HepG2 (cell line): ENCODE measurements around the gene TOMM20. TPM values are rescaled to one million over a fixed set of nuclear protein-coding genes. Genes with fewer than 3 reads are reported as not detected.

Experiments used
- CBX1 ChIP-seq: IDR thresholded peaks from one replicate; pipeline ENCODE4 v1.6.1; 2016; ENCODE audit warnings: antibody characterized with exemption, low read depth
- DNMT3B ChIP-seq: conservative IDR thresholded peaks from 2 replicates; pipeline ENCODE4 v1.6.1; 2016; ENCODE audit warnings: missing biosample characterization, control low read depth
- HNRNPL ChIP-seq: fragments of 200-400 bp; formaldehyde crosslinking; IDR thresholded peaks from 2 replicates; pipeline ENCODE4 v1.6.1; 2017; ENCODE audit warnings: mild to moderate bottlenecking, low read depth, low read length
- HOMEZ ChIP-seq: IDR thresholded peaks from 2 replicates; pipeline ENCODE4 v1.6.1; 2016; ENCODE audit warnings: low read depth
- JUN ChIP-seq: sonication (generic); formaldehyde crosslinking; IDR thresholded peaks from 2 replicates; pipeline ENCODE4 v1.4.0; 2020; ENCODE audit warnings: mild to moderate bottlenecking, missing genetic modification reagents
- MYNN ChIP-seq: sonication (generic); formaldehyde crosslinking; IDR thresholded peaks from 2 replicates; pipeline ENCODE4 v1.4.0; 2020; ENCODE audit warnings: mild to moderate bottlenecking, low read depth, missing genetic modification reagents
- NFKBIZ ChIP-seq: IDR thresholded peaks from 2 replicates; pipeline ENCODE4 v1.6.1; 2018; ENCODE audit warnings: missing genetic modification reagents, missing compliant biosample characterization
- REPIN1 ChIP-seq: sonication (generic); formaldehyde crosslinking; IDR thresholded peaks from 2 replicates; pipeline ENCODE4 v1.8.0; 2022; ENCODE audit warnings: missing genetic modification reagents, low read depth, mild to moderate bottlenecking, borderline replicate concordance
- REST ChIP-seq, 2 experiments: IDR thresholded peaks; 2 replicates each; pipeline ENCODE4 v1.6.1; 2011 to 2012; ENCODE audit warnings: low read length in 2 of 2, borderline replicate concordance in 1 of 2, low read depth in 1 of 2, mild to moderate bottlenecking in 1 of 2, moderate library complexity in 1 of 2
- RFX5 ChIP-seq: IDR thresholded peaks from 2 replicates; pipeline ENCODE4 v1.6.1; 2011; ENCODE audit warnings: low read depth, low read length, improper control_type of control experiment
- SNAI1 ChIP-seq: sonication (generic); formaldehyde crosslinking; IDR thresholded peaks from 2 replicates; pipeline ENCODE4 v1.5.0; 2020; ENCODE audit warnings: mild to moderate bottlenecking, missing genetic modification reagents, borderline replicate concordance
- TRIM24 ChIP-seq: sonication (generic); formaldehyde crosslinking; IDR thresholded peaks from 2 replicates; pipeline ENCODE4 v1.8.0; 2022; ENCODE audit warnings: mild to moderate bottlenecking, missing genetic modification reagents
- YY1 ChIP-seq: IDR thresholded peaks from 2 replicates; pipeline ENCODE4 v1.6.1; 2011; ENCODE audit warnings: low read length, low read depth, moderate library complexity, mild to moderate bottlenecking; ENCODE audit not compliant: insufficient read depth, insufficient replicate concordance
- ZBTB25 ChIP-seq: IDR thresholded peaks from 2 replicates; pipeline ENCODE4 v1.6.1; 2018; ENCODE audit warnings: missing genetic modification reagents
- ZBTB43 ChIP-seq: sonication (generic); formaldehyde crosslinking; conservative IDR thresholded peaks from 2 replicates; pipeline ENCODE4 v1.4.0; 2020; ENCODE audit warnings: missing genetic modification reagents
- ZC3H13 ChIP-seq: sonication (generic); formaldehyde crosslinking; IDR thresholded peaks from 2 replicates; pipeline ENCODE4 v1.8.1; 2023; ENCODE audit warnings: mild to moderate bottlenecking, missing genetic modification reagents, moderate library complexity
- ZNF124 ChIP-seq: sonication (generic); formaldehyde crosslinking; IDR thresholded peaks from 2 replicates; pipeline ENCODE4 v1.4.0; 2020; ENCODE audit warnings: missing genetic modification reagents
- ZNF264 ChIP-seq: sonication (generic); formaldehyde crosslinking; IDR thresholded peaks from 2 replicates; pipeline ENCODE4 v1.4.0; 2020; ENCODE audit warnings: missing genetic modification reagents
- ZNF670 ChIP-seq: sonication (generic); formaldehyde crosslinking; IDR thresholded peaks from 2 replicates; pipeline ENCODE4 v1.8.0; 2022; ENCODE audit warnings: mild to moderate bottlenecking, missing genetic modification reagents, borderline replicate concordance
- ZNF724P ChIP-seq: sonication (generic); formaldehyde crosslinking; IDR thresholded peaks from 2 replicates; pipeline ENCODE4 v1.8.0; 2022; ENCODE audit warnings: missing genetic modification reagents, borderline replicate concordance
- ZNF782 ChIP-seq: sonication (generic); formaldehyde crosslinking; IDR thresholded peaks from 2 replicates; pipeline ENCODE4 v1.4.0; 2020; ENCODE audit warnings: missing genetic modification reagents, mild to moderate bottlenecking, borderline replicate concordance
- ZNF792 ChIP-seq: IDR thresholded peaks from 2 replicates; pipeline ENCODE4 v1.6.1; 2016
- polyA plus RNA-seq, 8 experiments: library from polyadenylated mRNA; depleted of rRNA in 3 of 8; stranded (reverse) in 7 of 8; unstranded in 1 of 8; fragments of >200 nt; fragmentation: Illumina TruSeq in 4 of 8; extraction: Trizol in 4 of 8; gene quantifications; 2 replicates each; pipeline versions ENCODE4 v1.2.1 to v1.2.3, GENCODE V29; 2011 to 2016; ENCODE audit warnings: low read depth in 4 of 8, missing spikeins in 1 of 8, mixed read lengths in 1 of 8; ENCODE audit not compliant: insufficient read depth in 1 of 8
- total RNA-seq, 5 experiments: library from RNA; depleted of rRNA; stranded (reverse); fragments of >200 nt; fragmentation: Illumina TruSeq; extraction: Trizol; gene quantifications; 2 replicates each; pipeline ENCODE4 v1.2.3, GENCODE V29; 2016; ENCODE audit warnings: low read depth in 1 of 5

Gene TOMM20
- total and polyA plus RNA-seq, 2 of the 13 experiments (the other 11 are each of a cell fraction or from before 2014, with no cell fraction given) = 153 to 376 TPM

DNA sequence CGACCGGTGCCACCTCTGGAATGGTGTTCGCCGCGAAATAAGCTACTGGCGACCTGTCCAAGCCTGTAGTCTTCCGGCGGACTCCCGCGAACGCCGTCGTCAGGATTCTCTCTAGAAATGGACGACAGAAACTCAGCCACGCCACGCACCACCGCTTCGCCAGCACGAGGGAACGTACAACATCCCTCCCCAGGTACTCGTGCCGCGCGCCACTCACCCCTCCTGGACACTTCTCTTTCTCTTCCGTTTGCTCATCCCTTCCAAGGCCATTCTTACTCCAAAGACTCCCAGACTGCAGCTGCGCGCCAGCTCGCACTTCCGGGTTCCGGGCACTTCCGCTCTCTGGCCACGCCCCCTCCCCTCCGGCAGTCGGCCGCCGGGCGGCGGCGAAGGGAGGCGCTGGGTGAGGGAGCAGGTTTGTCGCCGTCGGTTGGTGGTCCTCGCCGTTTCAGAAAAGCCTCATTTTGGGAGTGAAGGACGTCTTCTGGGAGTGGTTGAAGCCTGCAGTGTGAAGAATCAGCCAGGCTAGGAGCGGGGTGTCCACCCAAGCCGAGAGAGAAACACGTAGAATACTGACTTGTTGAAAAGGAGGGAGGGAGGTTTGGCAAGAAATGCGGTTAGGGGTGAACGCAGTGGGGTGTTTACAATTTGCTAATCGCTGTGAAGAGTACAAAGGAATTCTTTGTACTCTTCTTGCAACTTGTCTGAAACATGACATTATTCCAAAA lies 32.5 kb upstream of the TOMM20 start, which contains the start of gene RBM34 (continued):
- TF ChIP-seq SNAI1 (CRISPR knock-in tag) (0 out of 2 replicates have a peak, but pooled peaks have one; percentile 83), ZNF670 (no peak), ZBTB43 (peak; percentile 91), HNRNPL (0 out of 2 replicates have a peak, but pooled peaks have one; percentile 18), CBX1 (peak; percentile 49), ZNF724P (CRISPR knock-in tag) (peak; percentile 68), ZNF792 (CRISPR knock-in tag) (peak; percentile 94), ZC3H13 (no peak), REST (IDR thresholded peaks at IDR 0.05; ENCODE audit: borderline replicate concordance in 1 of 2, low read depth in 1 of 2, low read length in 2 of 2) (peak in 1 of 2 experiments; percentile 62; a peak in 2 of 4 replicates), JUN (CRISPR knock-in tag) (peak; percentile 37; the same call in 1 of the 2 replicates), REPIN1 (CRISPR knock-in tag) (no peak; the same call in 1 of the 2 replicates), RFX5 (no peak), NFKBIZ (CRISPR knock-in tag) (peak; percentile 77), HOMEZ (peak; percentile 40; the same call in 1 of the 2 replicates), DNMT3B (CRISPR knock-in tag) (no peak), YY1 (peak; percentile 75), ZBTB25 (CRISPR knock-in tag) (peak; percentile 73; the same call in 1 of the 2 replicates), ZNF124 (no peak; the same call in 1 of the 2 replicates), TRIM24 (CRISPR knock-in tag) (no peak), ZNF264 (CRISPR knock-in tag) (peak; percentile 95), MYNN (peak; percentile 60; the same call in 1 of the 2 replicates), ZNF782 (CRISPR knock-in tag) (no peak; the same call in 1 of the 2 replicates)
